ENCODE data around the gene AVPR1B.
"Not testable (repeated sequence)": the region's sequence is repeated elsewhere in the genome, so short reads cannot be mapped to it uniquely, and the experiment has no call there.

The AVPR1B gene

GRCh38 chr1:206080026-206080820 lies 37.0 kb downstream of the AVPR1B start:
- DNase-seq = no peak

DNA sequence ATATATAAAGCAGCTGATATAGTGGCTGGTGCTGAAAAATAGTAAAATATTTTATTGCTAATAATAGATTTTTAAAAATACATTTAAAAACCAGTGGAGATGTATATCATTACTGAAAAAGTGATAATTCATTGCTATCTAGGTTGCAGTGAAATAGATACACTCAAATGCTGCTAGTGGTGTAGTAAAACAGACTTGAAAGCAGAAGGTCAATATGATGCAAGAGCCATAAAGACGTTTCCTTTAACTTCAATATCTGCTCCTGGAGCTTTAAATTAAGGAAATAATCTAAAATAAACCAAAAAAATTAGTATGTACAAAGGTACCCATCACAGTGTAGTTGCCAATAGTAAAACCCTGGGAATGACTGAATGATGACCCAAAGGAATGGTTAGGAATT lies 38.1 kb downstream of the AVPR1B start:
- no peak for DNase-seq

GRCh38 chr1:206075786-206076755 lies 41.1 kb downstream of the AVPR1B start:
- DNase-seq = no peak

DNA sequence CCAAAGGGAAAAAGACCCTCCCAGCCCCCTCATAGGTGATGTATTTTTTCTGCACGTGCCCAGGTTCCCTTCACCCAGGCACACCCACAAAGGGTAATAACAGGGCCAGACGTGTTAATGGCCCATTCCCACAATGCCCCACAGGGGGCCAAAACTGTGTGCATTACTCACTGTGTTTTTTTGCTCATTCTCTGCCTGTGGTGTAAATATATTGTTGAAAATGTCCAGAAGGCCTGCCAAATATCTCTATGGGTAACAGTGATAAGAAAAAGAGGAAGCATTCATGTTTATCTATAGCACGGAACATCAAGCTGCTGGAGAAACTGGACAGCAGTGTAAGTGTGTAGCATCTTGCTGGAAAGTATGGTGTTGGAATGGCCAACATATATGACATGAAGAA lies 42.3 kb downstream of the AVPR1B start:
- peak; percentile 19 for DNase-seq

GRCh38 chr1:206070627-206071304 lies 46.4 kb downstream of the AVPR1B start:
- DNase-seq = no peak

DNA sequence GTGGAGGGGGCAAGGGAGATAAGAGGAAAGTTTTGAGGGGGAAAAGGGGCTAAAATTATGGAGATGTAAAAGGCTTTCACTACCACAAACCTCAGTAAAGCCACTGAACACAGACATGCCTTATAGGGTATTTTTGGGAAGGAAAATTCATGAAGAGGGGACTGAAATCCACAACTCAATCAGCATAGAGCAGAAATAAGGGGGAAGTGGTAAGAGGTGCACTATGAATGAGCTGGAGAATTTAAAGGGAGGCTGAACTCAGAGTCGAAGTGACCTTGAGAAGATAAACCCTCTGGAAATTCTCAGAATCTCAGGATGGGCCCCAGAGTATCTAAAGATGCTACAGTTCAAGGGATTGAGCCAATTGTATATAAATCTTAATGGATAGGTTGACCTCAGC lies 48.9 kb downstream of the AVPR1B start:
- DNase-seq = no peak

DNA sequence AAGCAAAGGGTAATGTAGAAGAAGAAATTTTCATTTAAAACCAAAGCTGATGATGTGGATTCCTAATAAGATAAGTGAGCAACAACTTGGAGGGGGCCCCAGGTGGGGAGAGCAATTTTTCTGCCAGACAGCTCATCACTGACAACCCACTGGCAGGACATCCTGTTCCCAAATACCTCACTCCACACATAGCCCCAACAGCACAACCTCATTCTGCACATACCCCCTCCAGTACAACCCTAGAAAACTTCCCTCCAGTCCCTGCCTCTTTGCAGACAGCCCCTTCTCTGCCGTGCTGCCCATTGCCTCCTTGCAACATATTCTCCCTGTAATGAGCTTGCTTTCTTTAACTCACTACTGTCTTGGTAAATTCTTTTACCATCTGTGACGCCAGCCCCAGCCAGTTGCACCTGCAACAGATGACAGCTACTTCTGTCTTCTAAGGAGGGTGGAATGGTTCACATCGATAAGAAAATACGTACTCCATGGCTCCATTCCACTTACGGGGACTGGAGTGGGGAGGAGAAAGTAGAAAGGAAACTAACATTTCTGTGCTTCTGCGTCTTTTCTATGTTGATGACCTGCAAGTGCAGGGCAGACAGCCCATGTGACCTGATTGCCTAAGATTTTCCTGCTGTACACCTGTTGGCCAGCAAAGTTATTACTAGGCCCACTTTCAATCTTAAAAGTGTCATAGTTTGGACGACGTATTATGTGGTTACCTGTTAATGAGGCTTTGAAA lies 49.5 kb downstream of the AVPR1B start:
- DNase-seq = no peak

DNA sequence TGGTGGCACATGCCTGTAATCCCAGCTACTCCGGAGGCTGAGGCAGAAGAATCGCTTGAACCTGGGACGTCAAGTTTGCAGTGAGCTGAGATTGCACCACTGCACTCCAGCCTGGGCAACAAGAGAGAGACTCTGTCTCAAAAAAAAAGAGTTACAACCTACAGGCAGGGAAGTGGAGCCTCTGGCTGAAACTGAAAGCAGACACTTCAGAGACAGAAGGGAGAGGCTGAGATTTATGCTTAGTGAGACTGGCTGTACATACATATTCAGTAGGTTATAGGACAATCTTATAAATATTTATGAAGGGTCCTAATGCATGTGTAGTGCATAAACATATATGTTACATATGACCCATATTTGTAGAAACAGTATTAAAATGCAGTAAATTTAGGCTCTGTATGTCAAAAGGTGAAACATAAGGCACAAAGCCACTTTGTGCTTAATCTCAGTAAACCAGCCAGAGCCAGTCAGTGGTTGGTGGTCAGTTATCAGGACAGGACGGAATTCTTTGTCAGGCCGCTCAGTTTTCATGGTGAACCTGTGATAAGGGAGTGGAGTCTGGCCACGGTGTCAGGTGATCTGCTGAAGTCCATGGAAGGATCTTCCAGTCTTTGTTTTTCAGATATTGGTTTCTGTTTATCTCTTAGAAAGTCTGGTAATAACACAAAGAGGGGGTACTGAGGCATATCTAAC lies 50.6 kb downstream of the AVPR1B start:
- no peak for DNase-seq

- no peak for DNase-seq
These were observed 51.5 kb downstream of the AVPR1B start for GRCh38 chr1:206065547-206066145.

DNA sequence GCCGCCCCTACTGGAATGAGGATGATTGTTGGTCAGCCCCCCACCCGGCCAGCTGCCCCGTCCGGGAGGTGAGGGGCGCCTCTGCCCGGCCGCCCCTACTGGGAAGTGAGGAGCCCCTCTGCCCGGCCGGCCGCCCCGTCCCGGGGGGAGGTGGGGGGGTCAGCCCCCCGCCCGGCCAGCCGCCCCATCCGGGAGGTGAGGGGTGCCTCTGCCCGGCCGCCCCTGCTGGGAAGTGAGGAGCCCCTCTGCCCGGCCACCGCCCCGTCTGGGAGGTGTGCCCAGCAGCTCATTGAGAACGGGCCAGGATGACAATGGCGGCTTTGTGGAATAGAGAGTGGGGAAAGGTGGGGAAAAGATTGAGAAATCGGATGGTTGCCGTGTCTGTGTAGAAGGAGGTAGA lies 52.7 kb downstream of the AVPR1B start:
- DNase-seq = not testable (repeated sequence)

DNA sequence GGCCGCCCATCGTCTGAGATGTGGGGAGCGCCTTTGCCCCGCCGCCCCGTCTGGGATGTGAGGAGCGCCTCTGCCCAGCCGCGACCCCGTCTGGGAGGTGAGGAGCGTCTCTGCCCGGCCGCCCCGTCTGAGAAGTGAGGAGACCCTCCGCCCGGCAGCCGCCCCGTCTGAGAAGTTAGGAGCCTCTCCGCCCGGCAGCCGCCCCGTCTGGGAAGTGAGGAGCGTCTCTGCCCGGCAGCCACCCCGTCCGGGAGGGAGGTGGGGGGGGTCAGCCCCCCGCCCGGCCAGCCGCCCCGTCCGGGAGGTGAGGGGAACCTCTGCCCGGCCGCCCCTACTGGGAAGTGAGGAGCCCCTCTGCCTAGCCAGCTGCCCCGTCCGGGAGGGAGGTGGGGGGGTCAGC lies 53.2 kb downstream of the AVPR1B start:
- not testable (repeated sequence) for DNase-seq

- no peak for DNase-seq
These were observed 54.7 kb downstream of the AVPR1B start for GRCh38 chr1:206062464-206062863.

- DNase-seq = no peak
These were observed 56.3 kb downstream of the AVPR1B start for GRCh38 chr1:206060844-206061243.
